Measurements from ENCODE around the gene ELFN1.

- TF ChIP-seq, protein P1, sequence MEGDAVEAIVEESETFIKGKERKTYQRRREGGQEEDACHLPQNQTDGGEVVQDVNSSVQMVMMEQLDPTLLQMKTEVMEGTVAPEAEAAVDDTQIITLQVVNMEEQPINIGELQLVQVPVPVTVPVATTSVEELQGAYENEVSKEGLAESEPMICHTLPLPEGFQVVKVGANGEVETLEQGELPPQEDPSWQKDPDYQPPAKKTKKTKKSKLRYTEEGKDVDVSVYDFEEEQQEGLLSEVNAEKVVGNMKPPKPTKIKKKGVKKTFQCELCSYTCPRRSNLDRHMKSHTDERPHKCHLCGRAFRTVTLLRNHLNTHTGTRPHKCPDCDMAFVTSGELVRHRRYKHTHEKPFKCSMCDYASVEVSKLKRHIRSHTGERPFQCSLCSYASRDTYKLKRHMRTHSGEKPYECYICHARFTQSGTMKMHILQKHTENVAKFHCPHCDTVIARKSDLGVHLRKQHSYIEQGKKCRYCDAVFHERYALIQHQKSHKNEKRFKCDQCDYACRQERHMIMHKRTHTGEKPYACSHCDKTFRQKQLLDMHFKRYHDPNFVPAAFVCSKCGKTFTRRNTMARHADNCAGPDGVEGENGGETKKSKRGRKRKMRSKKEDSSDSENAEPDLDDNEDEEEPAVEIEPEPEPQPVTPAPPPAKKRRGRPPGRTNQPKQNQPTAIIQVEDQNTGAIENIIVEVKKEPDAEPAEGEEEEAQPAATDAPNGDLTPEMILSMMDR (IDR thresholded peaks at IDR 0.05), result no peak
- no peak for TF ChIP-seq POLR2A (IDR thresholded peaks at IDR 0.05)
These were observed 18.5 kb downstream of the ELFN1 start for GRCh38 chr7:1688542-1688941.

Measured in uterus (tissue), 2 donors.